HCT116 (cell line): ENCODE results near the gene CCDC188. TPM values are rescaled to one million over a fixed set of nuclear protein-coding genes. Genes with fewer than 3 reads are reported as not detected.

Source experiments
- ATAC-seq: fragments of 200-7000 bp; cut with Tn5 transposase; 2 replicates; pipeline ENCODE4 v1.9.1; 2020; ENCODE audit warnings: mild to moderate bottlenecking, moderate library complexity
- BruUV-seq: library from RNA; stranded (reverse); fragments of 400-500 nt; replicated peaks from 2 replicates; lab custom pipeline; 2021; lab: Mats Ljungman, UMichigan
- CTCF ChIA-PET: fragments of 300-600 bp; sonication (Branson Sonifier 250); formaldehyde crosslinking; loops from one replicate; lab custom pipeline; 2021; ENCODE audit warnings: antibody characterized with exemption; lab: Charles Lee
- POLR2A ChIA-PET: fragments of 300-600, 350-600 bp; sonication (Branson Sonifier 250); formaldehyde crosslinking; loops from one replicate; lab custom pipeline; 2021; ENCODE audit warnings: antibody characterized with exemption; lab: Charles Lee
- RAD21 ChIA-PET, 2 experiments: fragments of 300-600 bp; sonication (Branson Sonifier 250); formaldehyde crosslinking; loops; one replicate each; lab custom pipeline; 2023; ENCODE audit warnings: low total read pairs in 2 of 2; ENCODE audit not compliant: uncharacterized antibody in 2 of 2, unreplicated experiment in 2 of 2, low non-redundant PET in 1 of 2; lab: Charles Lee
- DNase-seq: peaks from one replicate; pipeline ENCODE4 v3.0.0-alpha.2; 2010; ENCODE audit warnings: low read depth, low spot score
- H2AFZ ChIP-seq: fragments of 200-600 bp; shearing (Covaris generic), sonication (generic); 2 replicates; pipeline ENCODE4 v1.6.1; 2017; ENCODE audit warnings: low read depth, mixed run types, mixed read lengths, antibody characterized with exemption, low read length; ENCODE audit not compliant: poor library complexity, severe bottlenecking
- H3K27ac ChIP-seq: 2 replicates; pipeline ENCODE4 v1.5.1; 2012; ENCODE audit warnings: low read depth, low read length
- H3K27me3 ChIP-seq: fragments of 200-600 bp; sonication (generic); 2 replicates; pipeline ENCODE4 v1.6.1; 2016; ENCODE audit warnings: mixed run types, low read length, mixed read lengths; ENCODE audit not compliant: insufficient read depth
- H3K36me3 ChIP-seq, 2 experiments: fragments of 200-500 bp in 1 of 2; fragments of 200-600 bp in 1 of 2; sonication (Bioruptor generic) in 1 of 2; sonication (generic) in 1 of 2; 2 replicates each; pipeline versions ENCODE4 v1.5.1 to v1.6.1; 2014 to 2016; ENCODE audit warnings: low read length in 2 of 2, inconsistent platforms in 1 of 2, mixed read lengths in 1 of 2, mixed run types in 1 of 2; ENCODE audit not compliant: insufficient read depth in 2 of 2, control insufficient read depth in 1 of 2
- H3K4me1 ChIP-seq, 2 experiments: fragments of 200-600 bp in 1 of 2; sonication (generic) in 1 of 2; 2 replicates each; pipeline versions ENCODE4 v1.5.1 to v1.6.1; 2012 to 2017; ENCODE audit warnings: low read length in 2 of 2, inconsistent platforms in 1 of 2, mild to moderate bottlenecking in 1 of 2, mixed read lengths in 1 of 2, mixed run types in 1 of 2, moderate library complexity in 1 of 2; ENCODE audit not compliant: insufficient read depth in 2 of 2, control insufficient read depth in 1 of 2
- H3K4me2 ChIP-seq: fragments of 200-600 bp; sonication (generic); 2 replicates; pipeline ENCODE4 v1.6.1; 2017; ENCODE audit warnings: mixed run types, low read length, mixed read lengths
- H3K4me3 ChIP-seq, 2 experiments: fragments of 200-600 bp in 1 of 2; sonication (generic) in 1 of 2; replicated peaks in 1 of 2; 2 replicates each; pipeline ENCODE4 v1.5.1; 2011 to 2016; ENCODE audit warnings: low read length in 2 of 2, control low read depth in 1 of 2, low read depth in 1 of 2, mild to moderate bottlenecking in 1 of 2, mixed read lengths in 1 of 2, mixed run types in 1 of 2
- H3K79me2 ChIP-seq: fragments of 200-600 bp; sonication (generic); 2 replicates; pipeline ENCODE4 v1.6.1; 2017; ENCODE audit warnings: mild to moderate bottlenecking, mixed run types, low read length, moderate library complexity, mixed read lengths; ENCODE audit not compliant: insufficient read depth
- H3K9ac ChIP-seq: fragments of 200-600 bp; sonication (generic); 2 replicates; pipeline ENCODE4 v1.6.1; 2016; ENCODE audit warnings: low read length, mixed read lengths
- H3K9me2 ChIP-seq: fragments of 200-600 bp; sonication (generic), shearing (Covaris generic); 2 replicates; pipeline ENCODE4 v1.6.1; 2017; ENCODE audit warnings: mixed run types, mild to moderate bottlenecking, moderate library complexity; ENCODE audit not compliant: insufficient read depth
- H3K9me3 ChIP-seq, 2 experiments: fragments of 200-500 bp in 1 of 2; fragments of 200-600 bp in 1 of 2; sonication (Bioruptor generic) in 1 of 2; sonication (generic) in 1 of 2; 2 replicates each; pipeline ENCODE4 v1.6.1; 2014 to 2017; ENCODE audit warnings: low read length in 2 of 2, mixed read lengths in 2 of 2, inconsistent platforms in 1 of 2, low read depth in 1 of 2, mild to moderate bottlenecking in 1 of 2, mixed run types in 1 of 2, moderate library complexity in 1 of 2; ENCODE audit not compliant: control insufficient read depth in 1 of 2, insufficient read depth in 1 of 2
- H4K20me1 ChIP-seq: fragments of 200-600 bp; sonication (generic), shearing (Covaris generic); 2 replicates; pipeline ENCODE4 v1.6.1; 2017; ENCODE audit warnings: mixed run types, mild to moderate bottlenecking, moderate library complexity; ENCODE audit not compliant: insufficient read depth
- CBX3 ChIP-seq: IDR thresholded peaks from 2 replicates; pipeline ENCODE4 v1.6.1; 2012; ENCODE audit warnings: low read depth
- CEBPB ChIP-seq: IDR thresholded peaks from 2 replicates; pipeline ENCODE4 v1.6.1; 2012; ENCODE audit warnings: low read depth
- EGR1 ChIP-seq: IDR thresholded peaks from 2 replicates; pipeline ENCODE4 v1.6.1; 2012; ENCODE audit warnings: low read depth
- ELF1 ChIP-seq: IDR thresholded peaks from 2 replicates; pipeline ENCODE4 v1.6.1; 2012; ENCODE audit warnings: low read depth, borderline replicate concordance
- EZH2phosphoT487 ChIP-seq: fragments of 200-600 bp; IDR thresholded peaks from 2 replicates; pipeline ENCODE4 v1.6.1; 2018; ENCODE audit warnings: antibody characterized with exemption, borderline replicate concordance
- FOSL1 ChIP-seq: IDR thresholded peaks from 2 replicates; pipeline ENCODE4 v1.6.1; 2012; ENCODE audit warnings: low read depth
- RAD21 ChIP-seq: IDR thresholded peaks from 2 replicates; pipeline ENCODE4 v1.6.1; 2012; ENCODE audit warnings: low read depth, mild to moderate bottlenecking
- SIN3A ChIP-seq: IDR thresholded peaks from 2 replicates; pipeline ENCODE4 v1.6.1; 2012; ENCODE audit warnings: low read depth
- SP1 ChIP-seq: IDR thresholded peaks from 2 replicates; pipeline ENCODE4 v1.6.1; 2012; ENCODE audit warnings: low read depth
- SRF ChIP-seq: IDR thresholded peaks from 2 replicates; pipeline ENCODE4 v1.6.1; 2012; ENCODE audit warnings: low read depth
- TCF7L2 ChIP-seq: IDR thresholded peaks from 2 replicates; pipeline ENCODE4 v1.7.0; 2011; ENCODE audit warnings: borderline replicate concordance, inconsistent platforms; ENCODE audit not compliant: insufficient read depth, insufficient read length; ENCODE audit errors: extremely low read depth
- ZFX ChIP-seq: fragments of 450-650 bp; IDR thresholded peaks from 2 replicates; pipeline ENCODE4 v1.6.1; 2017
- ZNF274 ChIP-seq: fragments of 200-500 bp; sonication (Bioruptor generic); IDR thresholded peaks from 2 replicates; pipeline ENCODE4 v1.6.1; 2014; ENCODE audit warnings: mild to moderate bottlenecking, low read depth, low read length, inconsistent platforms
- intact Hi-C: fragments of 100-400 bp; cut with micrococcal nuclease; formaldehyde crosslinking; loops from 2 replicates; pipeline ENCODE4 v1.10.0; 2022
- total RNA-seq: library from RNA; stranded (reverse); gene quantifications from one replicate; pipeline ENCODE4 v1.2.1, GENCODE V29; 2021; ENCODE audit not compliant: unreplicated experiment
- TF ChIP-seq, protein P1 (sequence below): IDR thresholded peaks from 2 replicates; pipeline ENCODE4 v1.6.1; 2012
- TF ChIP-seq, protein P2 (sequence below): IDR thresholded peaks from 2 replicates; pipeline ENCODE4 v1.6.1; 2012; ENCODE audit warnings: low read depth
- TF ChIP-seq, protein P3 (sequence below), 3 experiments: fragments of 200-600 bp in 1 of 3; sonication (generic) in 1 of 3; IDR thresholded peaks in 2 of 3; conservative IDR thresholded peaks in 1 of 3; 2 replicates each; pipeline ENCODE4 v1.5.1; 2012 to 2017; ENCODE audit warnings: low read depth in 2 of 3, low read length in 2 of 3, antibody characterized with exemption in 1 of 3, borderline replicate concordance in 1 of 3, control low read depth in 1 of 3, mild to moderate bottlenecking in 1 of 3, mixed read lengths in 1 of 3, mixed run types in 1 of 3, moderate library complexity in 1 of 3; ENCODE audit not compliant: insufficient read depth in 1 of 3

CCDC188 gene
- total RNA-seq, 1 experiment from 2014 or later, result not detected

DNA sequence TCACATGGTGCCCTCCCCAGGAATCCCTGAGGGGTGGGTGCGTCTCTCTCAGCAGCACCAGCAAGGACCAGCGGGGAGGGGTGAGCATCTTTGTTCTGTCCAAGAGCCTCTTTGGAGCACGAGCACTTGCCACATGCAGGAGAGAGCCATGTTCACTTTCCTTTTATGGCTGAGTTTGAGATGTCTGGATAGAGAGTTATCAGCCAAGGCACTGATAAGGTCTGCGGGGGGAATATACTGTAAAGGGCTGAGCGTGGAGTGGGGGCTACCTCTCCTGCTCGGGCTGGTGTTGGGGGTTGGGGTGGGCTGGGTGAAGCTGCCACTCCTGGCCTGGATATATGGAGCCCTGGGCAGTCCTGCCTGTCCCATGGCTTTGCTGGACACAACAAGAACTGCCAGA is 34.9 kb upstream of the CCDC188 start:
- no peaks in the 10 kb centered on the region for H3K9me2 ChIP-seq
- no peaks in the 10 kb centered on the region for H3K27me3 ChIP-seq
- ChIA-PET CTCF (interaction anchor here (0.5 to 1.1 kb wide), 2 partner anchors 20 to 26 kb away, joined by 3 to 4 read pairs; no protein-coding TSS in a partner anchor), RAD21 (interaction anchor here in 1 of 2 experiments (0.5 kb wide), 1 partner anchor 55 kb away, joined by 5 read pairs; no protein-coding TSS in a partner anchor), POLR2A (no interaction called here)
- H3K36me3 ChIP-seq, result no peaks in the 10 kb centered on the region
- no peak overlapping the region for H3K4me2 ChIP-seq
- intact Hi-C loops, result no loop called here
- no peaks in the 10 kb centered on the region for H3K4me1 ChIP-seq
- no peak overlapping the region for H3K9ac ChIP-seq
- TF ChIP-seq FOSL1 (no peak), EGR1 (no peak), SP1 (no peak), TCF7L2 (no peak), ZNF274 (no peak), SIN3A (no peak), RAD21 (no peak), ZFX (no peak), CEBPB (no peak), EZH2phosphoT487 (no peak), SRF (no peak), ELF1 (no peak), CBX3 (no peak)
- TF ChIP-seq, protein P1, sequence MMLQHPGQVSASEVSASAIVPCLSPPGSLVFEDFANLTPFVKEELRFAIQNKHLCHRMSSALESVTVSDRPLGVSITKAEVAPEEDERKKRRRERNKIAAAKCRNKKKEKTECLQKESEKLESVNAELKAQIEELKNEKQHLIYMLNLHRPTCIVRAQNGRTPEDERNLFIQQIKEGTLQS, result no peak
- TF ChIP-seq, protein P2, sequence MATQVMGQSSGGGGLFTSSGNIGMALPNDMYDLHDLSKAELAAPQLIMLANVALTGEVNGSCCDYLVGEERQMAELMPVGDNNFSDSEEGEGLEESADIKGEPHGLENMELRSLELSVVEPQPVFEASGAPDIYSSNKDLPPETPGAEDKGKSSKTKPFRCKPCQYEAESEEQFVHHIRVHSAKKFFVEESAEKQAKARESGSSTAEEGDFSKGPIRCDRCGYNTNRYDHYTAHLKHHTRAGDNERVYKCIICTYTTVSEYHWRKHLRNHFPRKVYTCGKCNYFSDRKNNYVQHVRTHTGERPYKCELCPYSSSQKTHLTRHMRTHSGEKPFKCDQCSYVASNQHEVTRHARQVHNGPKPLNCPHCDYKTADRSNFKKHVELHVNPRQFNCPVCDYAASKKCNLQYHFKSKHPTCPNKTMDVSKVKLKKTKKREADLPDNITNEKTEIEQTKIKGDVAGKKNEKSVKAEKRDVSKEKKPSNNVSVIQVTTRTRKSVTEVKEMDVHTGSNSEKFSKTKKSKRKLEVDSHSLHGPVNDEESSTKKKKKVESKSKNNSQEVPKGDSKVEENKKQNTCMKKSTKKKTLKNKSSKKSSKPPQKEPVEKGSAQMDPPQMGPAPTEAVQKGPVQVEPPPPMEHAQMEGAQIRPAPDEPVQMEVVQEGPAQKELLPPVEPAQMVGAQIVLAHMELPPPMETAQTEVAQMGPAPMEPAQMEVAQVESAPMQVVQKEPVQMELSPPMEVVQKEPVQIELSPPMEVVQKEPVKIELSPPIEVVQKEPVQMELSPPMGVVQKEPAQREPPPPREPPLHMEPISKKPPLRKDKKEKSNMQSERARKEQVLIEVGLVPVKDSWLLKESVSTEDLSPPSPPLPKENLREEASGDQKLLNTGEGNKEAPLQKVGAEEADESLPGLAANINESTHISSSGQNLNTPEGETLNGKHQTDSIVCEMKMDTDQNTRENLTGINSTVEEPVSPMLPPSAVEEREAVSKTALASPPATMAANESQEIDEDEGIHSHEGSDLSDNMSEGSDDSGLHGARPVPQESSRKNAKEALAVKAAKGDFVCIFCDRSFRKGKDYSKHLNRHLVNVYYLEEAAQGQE, result no peak
- TF ChIP-seq, protein P3, sequence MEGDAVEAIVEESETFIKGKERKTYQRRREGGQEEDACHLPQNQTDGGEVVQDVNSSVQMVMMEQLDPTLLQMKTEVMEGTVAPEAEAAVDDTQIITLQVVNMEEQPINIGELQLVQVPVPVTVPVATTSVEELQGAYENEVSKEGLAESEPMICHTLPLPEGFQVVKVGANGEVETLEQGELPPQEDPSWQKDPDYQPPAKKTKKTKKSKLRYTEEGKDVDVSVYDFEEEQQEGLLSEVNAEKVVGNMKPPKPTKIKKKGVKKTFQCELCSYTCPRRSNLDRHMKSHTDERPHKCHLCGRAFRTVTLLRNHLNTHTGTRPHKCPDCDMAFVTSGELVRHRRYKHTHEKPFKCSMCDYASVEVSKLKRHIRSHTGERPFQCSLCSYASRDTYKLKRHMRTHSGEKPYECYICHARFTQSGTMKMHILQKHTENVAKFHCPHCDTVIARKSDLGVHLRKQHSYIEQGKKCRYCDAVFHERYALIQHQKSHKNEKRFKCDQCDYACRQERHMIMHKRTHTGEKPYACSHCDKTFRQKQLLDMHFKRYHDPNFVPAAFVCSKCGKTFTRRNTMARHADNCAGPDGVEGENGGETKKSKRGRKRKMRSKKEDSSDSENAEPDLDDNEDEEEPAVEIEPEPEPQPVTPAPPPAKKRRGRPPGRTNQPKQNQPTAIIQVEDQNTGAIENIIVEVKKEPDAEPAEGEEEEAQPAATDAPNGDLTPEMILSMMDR (IDR thresholded peaks at IDR 0.05 in 2 of 3, conservative IDR thresholded peaks at IDR 0.05 in 1 of 3; ENCODE audit: borderline replicate concordance in 1 of 3, insufficient read depth in 1 of 3, low read depth in 2 of 3, low read length in 2 of 3), result no peak
- DNase-seq (no peak), ATAC-seq (no peak)
- H4K20me1 ChIP-seq, result no peaks in the 10 kb centered on the region
- H3K9me3 ChIP-seq, result no peaks in the 10 kb centered on the region
- no peak overlapping the region for H2AFZ ChIP-seq
- BruUV-seq, result no TSS peak
- no peak overlapping the region for H3K4me3 ChIP-seq
- no peak overlapping the region for H3K27ac ChIP-seq
- no peaks in the 10 kb centered on the region for H3K79me2 ChIP-seq
